GM12865 (cell line): ENCODE results near the gene ASCL2.

Experiments
- DNase-seq: peaks from one replicate; pipeline ENCODE4 v3.0.0; 2010; ENCODE audit warnings: low read depth
- H3K4me3 ChIP-seq: 2 replicates; pipeline ENCODE4 v1.5.1; 2011; ENCODE audit warnings: mild to moderate bottlenecking, low read depth, low read length, control low read depth
- TF ChIP-seq, protein P1 (sequence below): IDR thresholded peaks from 2 replicates; pipeline ENCODE4 v1.5.1; 2011; ENCODE audit warnings: low read length, control low read depth, low read depth, inconsistent platforms; ENCODE audit not compliant: insufficient read depth; ENCODE audit errors: missing control alignments

Gene ASCL2

DNA sequence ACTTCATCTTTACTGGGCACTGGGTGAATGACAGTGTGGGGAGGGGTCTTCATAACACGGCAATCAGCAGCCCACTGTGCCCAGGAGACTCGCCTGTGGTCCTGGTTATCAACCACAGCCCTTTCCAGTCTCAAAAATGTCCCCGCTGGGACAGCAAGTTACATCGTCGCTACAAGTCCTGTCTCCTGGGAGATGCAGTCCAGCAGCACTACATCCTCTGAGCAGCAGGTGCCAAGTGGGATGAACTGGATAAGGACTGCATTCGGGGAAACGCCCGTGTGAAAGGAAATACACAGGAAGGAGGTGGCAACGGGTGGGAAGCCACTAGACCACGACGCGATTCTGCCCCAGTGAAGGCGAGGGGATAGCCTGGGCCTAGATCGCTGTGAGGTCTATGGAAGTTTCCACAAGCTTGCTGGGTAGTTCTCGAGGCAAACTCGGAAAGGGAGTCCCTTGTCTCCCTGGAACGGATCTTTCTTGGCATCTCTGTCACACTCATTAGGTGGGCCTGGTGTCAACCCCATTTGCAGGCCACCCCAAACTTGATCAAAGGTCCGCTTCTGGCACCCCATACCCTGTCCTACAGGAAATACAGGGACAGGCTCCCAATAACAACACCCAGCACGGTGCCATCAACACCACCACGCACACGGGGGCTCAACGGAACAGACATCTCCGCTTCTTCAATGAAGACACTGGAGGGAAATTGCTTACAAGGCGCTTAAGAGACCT is 4.4 kb downstream of the ASCL2 start:
- TF ChIP-seq, protein P1, sequence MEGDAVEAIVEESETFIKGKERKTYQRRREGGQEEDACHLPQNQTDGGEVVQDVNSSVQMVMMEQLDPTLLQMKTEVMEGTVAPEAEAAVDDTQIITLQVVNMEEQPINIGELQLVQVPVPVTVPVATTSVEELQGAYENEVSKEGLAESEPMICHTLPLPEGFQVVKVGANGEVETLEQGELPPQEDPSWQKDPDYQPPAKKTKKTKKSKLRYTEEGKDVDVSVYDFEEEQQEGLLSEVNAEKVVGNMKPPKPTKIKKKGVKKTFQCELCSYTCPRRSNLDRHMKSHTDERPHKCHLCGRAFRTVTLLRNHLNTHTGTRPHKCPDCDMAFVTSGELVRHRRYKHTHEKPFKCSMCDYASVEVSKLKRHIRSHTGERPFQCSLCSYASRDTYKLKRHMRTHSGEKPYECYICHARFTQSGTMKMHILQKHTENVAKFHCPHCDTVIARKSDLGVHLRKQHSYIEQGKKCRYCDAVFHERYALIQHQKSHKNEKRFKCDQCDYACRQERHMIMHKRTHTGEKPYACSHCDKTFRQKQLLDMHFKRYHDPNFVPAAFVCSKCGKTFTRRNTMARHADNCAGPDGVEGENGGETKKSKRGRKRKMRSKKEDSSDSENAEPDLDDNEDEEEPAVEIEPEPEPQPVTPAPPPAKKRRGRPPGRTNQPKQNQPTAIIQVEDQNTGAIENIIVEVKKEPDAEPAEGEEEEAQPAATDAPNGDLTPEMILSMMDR = no peak
- DNase-seq = no peak
- no peak overlapping the region for H3K4me3 ChIP-seq

DNA sequence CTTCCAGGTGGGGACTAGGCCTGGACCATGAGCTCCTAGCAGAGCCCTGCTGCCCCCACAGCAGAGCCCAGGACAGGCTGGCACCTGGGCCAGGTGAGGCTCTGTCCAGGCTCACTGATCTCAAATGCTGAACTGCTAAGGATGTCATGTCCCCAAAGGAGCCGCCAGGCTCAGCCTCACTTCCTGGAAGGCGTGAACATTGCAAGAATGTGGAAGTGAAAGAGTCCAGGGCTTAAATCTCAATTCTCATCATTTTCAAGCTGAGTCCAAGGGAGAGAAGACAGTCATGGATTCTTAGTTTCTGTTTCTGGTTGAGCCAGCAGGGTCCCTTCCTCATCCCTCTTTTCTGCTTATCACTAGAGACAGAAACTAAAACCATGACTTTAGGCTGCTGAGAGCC is 5.0 kb downstream of the ASCL2 start:
- TF ChIP-seq, protein P1 = no peak
- no peak overlapping the region for H3K4me3 ChIP-seq
- DNase-seq = peak; percentile 57

DNA sequence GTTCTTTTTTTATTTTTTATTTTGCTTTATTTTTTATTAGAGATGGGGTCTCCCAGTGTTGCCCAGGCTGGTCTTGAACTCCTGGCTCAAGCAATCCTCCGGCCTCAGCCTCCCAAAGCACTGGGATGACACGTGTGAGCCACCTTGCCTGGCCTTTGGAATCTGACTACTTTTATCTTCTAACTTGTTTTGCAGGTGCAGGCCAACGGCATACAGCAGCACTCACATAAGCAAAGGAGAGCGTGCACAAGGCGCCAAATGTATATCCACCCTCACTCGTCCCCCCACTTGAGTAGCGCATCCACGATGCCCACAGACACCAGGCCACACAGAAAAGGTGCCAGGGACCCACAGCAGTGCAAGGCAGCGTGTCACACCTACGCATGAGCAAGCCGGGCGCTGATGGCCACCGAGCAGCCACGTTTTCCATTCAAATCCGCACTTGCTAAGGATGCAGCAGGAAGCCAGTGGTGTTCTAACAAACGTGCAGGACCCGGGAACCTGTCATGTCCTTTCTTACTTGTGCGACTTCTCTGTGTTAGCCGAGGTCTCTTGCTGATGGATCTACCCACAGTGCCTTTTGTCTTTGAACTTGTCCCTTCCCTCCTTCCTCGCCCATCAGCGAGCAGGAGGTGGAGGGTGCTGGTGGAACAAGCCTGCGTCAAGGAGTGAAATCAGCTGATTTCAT is 5.9 kb downstream of the ASCL2 start:
- no peak for DNase-seq
- TF ChIP-seq, protein P1 = no peak
- H3K4me3 ChIP-seq = no peak overlapping the region

DNA sequence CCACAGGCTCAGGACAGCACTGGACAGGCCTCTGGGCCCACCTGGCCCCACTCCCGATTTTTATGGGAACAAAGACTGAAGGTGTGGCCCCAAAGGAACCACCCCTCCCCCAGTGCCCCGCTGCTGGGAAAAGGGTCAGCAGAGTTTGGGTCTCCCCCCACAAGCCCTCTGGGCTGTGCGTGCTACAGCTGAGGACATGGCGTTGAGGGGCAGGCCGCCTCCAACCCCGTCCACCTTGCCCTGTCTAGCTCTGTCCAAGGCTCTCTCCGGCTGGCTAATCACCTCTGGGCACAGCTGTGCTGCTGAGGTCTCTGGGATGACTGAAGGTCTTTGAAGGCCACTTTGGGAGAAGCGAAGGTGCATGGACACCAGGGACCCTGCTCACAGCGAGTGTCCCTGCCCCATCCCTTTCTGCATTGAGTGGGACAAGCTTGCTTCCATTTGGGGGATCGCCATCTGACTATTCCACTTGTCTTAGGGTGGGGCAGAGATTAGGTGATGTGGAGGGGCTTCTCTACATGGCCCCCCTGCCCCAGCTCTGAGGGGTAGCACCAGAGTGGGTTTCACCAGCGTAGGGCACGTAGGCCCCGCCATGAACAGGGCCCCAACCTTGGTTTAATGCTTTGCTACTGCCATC is 6.5 kb downstream of the ASCL2 start:
- DNase-seq = no peak
- TF ChIP-seq, protein P1 = no peak

DNA sequence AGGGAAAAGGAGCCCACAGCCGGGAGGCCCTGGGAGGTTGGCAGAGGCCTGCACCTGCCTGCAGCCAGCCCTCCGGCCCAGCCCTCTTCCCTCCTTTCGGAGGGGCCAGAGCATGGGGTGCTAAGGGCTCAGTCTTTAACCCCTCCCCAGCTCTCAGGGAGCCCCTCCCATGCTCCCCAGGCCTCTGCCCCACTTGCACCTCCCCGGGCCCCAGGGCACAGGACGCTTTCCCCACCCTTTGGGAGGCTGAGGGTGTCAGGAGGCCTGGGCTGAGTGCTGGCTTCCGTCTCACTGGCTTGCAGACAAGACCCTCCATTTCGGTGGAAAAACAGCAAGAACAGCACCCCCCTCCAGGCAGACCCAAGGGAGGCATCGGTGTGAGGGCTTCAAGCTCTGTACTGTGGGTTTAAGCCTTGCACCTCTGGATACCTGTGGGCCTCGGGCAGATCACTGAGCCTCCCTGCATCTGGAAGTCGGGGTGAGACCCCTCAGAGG is 7.3 kb downstream of the ASCL2 start:
- TF ChIP-seq, protein P1 = no peak
- no peak for DNase-seq
- no peak overlapping the region for H3K4me3 ChIP-seq

More for the DNA sequence above, 6.5 kb downstream of the ASCL2 start:
- H3K4me3 ChIP-seq = no peak overlapping the region

DNA sequence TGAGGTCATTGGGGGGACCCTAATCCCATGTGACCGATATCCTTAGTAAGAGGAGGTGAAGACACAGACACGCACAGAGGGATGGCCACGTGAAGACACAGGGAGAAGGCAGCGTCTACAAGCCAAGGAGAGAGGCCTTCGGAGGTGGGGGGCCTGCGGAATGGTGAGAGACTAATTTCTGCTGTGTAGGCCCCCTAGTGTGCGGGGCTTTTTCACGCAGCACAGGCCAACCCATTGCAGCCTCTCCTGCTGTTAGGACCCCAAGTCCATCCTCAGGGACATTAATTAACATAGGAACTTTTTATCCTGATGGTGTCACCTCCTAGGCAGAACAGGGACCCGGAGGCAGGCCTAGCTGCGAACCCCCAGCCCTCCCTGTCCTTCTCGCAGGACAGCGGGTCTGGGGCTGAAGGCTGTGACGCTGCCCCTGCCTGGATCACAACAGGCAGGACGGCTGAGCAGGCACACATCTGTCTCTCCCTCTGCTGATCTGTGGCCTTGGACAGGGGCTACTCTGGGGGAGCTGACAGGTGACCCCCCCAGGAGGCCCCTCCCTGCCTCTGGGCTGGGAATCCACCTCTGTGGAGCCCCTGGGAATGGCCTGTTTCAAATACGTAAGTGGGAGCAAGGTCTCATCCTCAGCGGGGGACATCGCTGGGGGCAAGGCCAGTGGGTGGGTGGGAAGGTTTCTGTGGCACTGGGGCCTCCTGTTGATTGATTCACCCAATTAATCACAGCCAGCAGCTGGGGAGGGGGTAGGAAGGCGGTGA is 7.9 kb downstream of the ASCL2 start:
- H3K4me3 ChIP-seq = no peak overlapping the region
- TF ChIP-seq, protein P1 = no peak
- no peak for DNase-seq
